Measurements from ENCODE around the gene INPP5D.

Gene INPP5D

GRCh38 chr2:233247116-233247515, 187.0 kb downstream of the INPP5D start:
- DNase-seq, result no peak

- DNase-seq, result no peak
Measured at GRCh38 chr2:233247744-233248143, 187.6 kb downstream of the INPP5D start.

- DNase-seq, result no peak
Measured at GRCh38 chr2:233248999-233249398, 188.9 kb downstream of the INPP5D start.

GRCh38 chr2:233250568-233250967, 190.4 kb downstream of the INPP5D start:
- no peak for DNase-seq

- DNase-seq, result no peak
Measured at GRCh38 chr2:233250985-233251305, 190.8 kb downstream of the INPP5D start.

GRCh38 chr2:233251306-233252116, 191.4 kb downstream of the INPP5D start, which contains the start of gene ATG16L1:
ATG16L1 (plus strand) TSS chr2:233251673; CDS start chr2:233251828, 155 bp downstream.
- DNase-seq, result peak; percentile 79 to 89

GRCh38 chr2:233252227-233252626, 192.1 kb downstream of the INPP5D start:
- peak in 1 of 2 experiments; percentile 20 for DNase-seq

- no peak for DNase-seq
Measured at GRCh38 chr2:233255151-233255550, 195.0 kb downstream of the INPP5D start.

GRCh38 chr2:233256048-233256447, 195.9 kb downstream of the INPP5D start:
- DNase-seq, result no peak
